DND-41 (cell line): ENCODE measurements around the gene SCAF11.

Experiments used
- ATAC-seq: fragments of 200-7000 bp; cut with Tn5 transposase; 3 replicates; pipeline ENCODE4 v1.9.1; 2021; ENCODE audit warnings: low read depth; ENCODE audit not compliant: insufficient read depth
- DNase-seq: peaks from one replicate; pipeline ENCODE4 v3.0.0-alpha.2; 2020
- H2AFZ ChIP-seq: 2 replicates; pipeline ENCODE4 v1.6.0; 2012; ENCODE audit warnings: low read depth, low read length
- H3K27ac ChIP-seq: 2 replicates; pipeline ENCODE4 v1.5.1; 2012; ENCODE audit warnings: low read length, inconsistent platforms
- H3K27me3 ChIP-seq: fragments of 200-600 bp; sonication (generic); 2 replicates; pipeline ENCODE4 v1.6.0; 2012; ENCODE audit warnings: low read length, mild to moderate bottlenecking, inconsistent platforms; ENCODE audit not compliant: insufficient read depth, poor library complexity
- H3K36me3 ChIP-seq: 2 replicates; pipeline ENCODE4 v1.5.1; 2012; ENCODE audit warnings: low read length, inconsistent platforms; ENCODE audit not compliant: insufficient read depth
- H3K4me1 ChIP-seq: 2 replicates; pipeline ENCODE4 v1.5.1; 2012; ENCODE audit warnings: mild to moderate bottlenecking, low read length; ENCODE audit not compliant: insufficient read depth
- H3K4me2 ChIP-seq: 2 replicates; pipeline ENCODE4 v1.6.0; 2012; ENCODE audit warnings: mild to moderate bottlenecking, moderate library complexity, low read length, inconsistent platforms; ENCODE audit not compliant: insufficient read depth
- H3K4me3 ChIP-seq, 2 experiments: fragments of 200-600 bp in 1 of 2; shearing (Covaris generic) in 1 of 2; 2 replicates each; pipeline ENCODE4 v1.5.1; 2012 to 2016; ENCODE audit warnings: inconsistent platforms in 2 of 2, low read length in 2 of 2, mild to moderate bottlenecking in 2 of 2, low read depth in 1 of 2, moderate library complexity in 1 of 2
- H3K79me2 ChIP-seq: 2 replicates; pipeline ENCODE4 v1.6.0; 2012; ENCODE audit warnings: low read length, inconsistent platforms; ENCODE audit not compliant: insufficient read depth
- H3K9ac ChIP-seq: 2 replicates; pipeline ENCODE4 v1.6.0; 2012; ENCODE audit warnings: low read depth, mild to moderate bottlenecking, inconsistent platforms, low read length, moderate library complexity
- H3K9me3 ChIP-seq: 2 replicates; pipeline ENCODE4 v1.5.1; 2012; ENCODE audit warnings: low read length, moderate library complexity, mild to moderate bottlenecking, inconsistent platforms; ENCODE audit not compliant: insufficient read depth, severe bottlenecking
- H4K20me1 ChIP-seq: 2 replicates; pipeline ENCODE4 v1.6.0; 2012; ENCODE audit warnings: low read length; ENCODE audit not compliant: insufficient read depth
- EZH2 ChIP-seq: IDR thresholded peaks from 3 replicates; pipeline ENCODE4 v1.6.1; 2012; ENCODE audit warnings: borderline replicate concordance, low read depth, mild to moderate bottlenecking, moderate library complexity, low read length, inconsistent platforms; ENCODE audit not compliant: severe bottlenecking
- TF ChIP-seq, protein P1 (sequence below): IDR thresholded peaks from 2 replicates; pipeline ENCODE4 v1.5.1; 2012; ENCODE audit warnings: borderline replicate concordance, low read length, moderate library complexity, mild to moderate bottlenecking; ENCODE audit not compliant: poor library complexity, severe bottlenecking; ENCODE audit errors: extremely low read depth

SCAF11 gene

GRCh38 chr12:45930369-45930768 is 60.0 kb downstream of the SCAF11 start:
- Histone ChIP-seq H3K36me3 (peaks cover 95% of the 10 kb centered on the region), H3K27ac (no peak overlapping the region), H3K4me2 (no peak overlapping the region), H3K9ac (no peak overlapping the region), H3K79me2 (no peaks in the 10 kb centered on the region), H3K27me3 (no peaks in the 10 kb centered on the region), H3K4me1 (no peaks in the 10 kb centered on the region), H3K4me3 (no peak overlapping the region), H2AFZ (no peak overlapping the region), H4K20me1 (no peaks in the 10 kb centered on the region), H3K9me3 (no peaks in the 10 kb centered on the region)
- no peak for TF ChIP-seq EZH2
- TF ChIP-seq, protein P1, sequence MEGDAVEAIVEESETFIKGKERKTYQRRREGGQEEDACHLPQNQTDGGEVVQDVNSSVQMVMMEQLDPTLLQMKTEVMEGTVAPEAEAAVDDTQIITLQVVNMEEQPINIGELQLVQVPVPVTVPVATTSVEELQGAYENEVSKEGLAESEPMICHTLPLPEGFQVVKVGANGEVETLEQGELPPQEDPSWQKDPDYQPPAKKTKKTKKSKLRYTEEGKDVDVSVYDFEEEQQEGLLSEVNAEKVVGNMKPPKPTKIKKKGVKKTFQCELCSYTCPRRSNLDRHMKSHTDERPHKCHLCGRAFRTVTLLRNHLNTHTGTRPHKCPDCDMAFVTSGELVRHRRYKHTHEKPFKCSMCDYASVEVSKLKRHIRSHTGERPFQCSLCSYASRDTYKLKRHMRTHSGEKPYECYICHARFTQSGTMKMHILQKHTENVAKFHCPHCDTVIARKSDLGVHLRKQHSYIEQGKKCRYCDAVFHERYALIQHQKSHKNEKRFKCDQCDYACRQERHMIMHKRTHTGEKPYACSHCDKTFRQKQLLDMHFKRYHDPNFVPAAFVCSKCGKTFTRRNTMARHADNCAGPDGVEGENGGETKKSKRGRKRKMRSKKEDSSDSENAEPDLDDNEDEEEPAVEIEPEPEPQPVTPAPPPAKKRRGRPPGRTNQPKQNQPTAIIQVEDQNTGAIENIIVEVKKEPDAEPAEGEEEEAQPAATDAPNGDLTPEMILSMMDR, result no peak
- DNase-seq, result no peak
- no peak for ATAC-seq

GRCh38 chr12:45928309-45928708 is 62.1 kb downstream of the SCAF11 start:
- Histone ChIP-seq H3K4me3 (no peak overlapping the region), H3K4me1 (no peaks in the 10 kb centered on the region), H3K36me3 (peaks cover 98% of the 10 kb centered on the region), H2AFZ (no peak overlapping the region), H3K9me3 (no peaks in the 10 kb centered on the region), H3K9ac (no peak overlapping the region), H3K79me2 (no peaks in the 10 kb centered on the region), H4K20me1 (no peaks in the 10 kb centered on the region), H3K27ac (no peak overlapping the region), H3K27me3 (no peaks in the 10 kb centered on the region), H3K4me2 (no peak overlapping the region)
- ATAC-seq (no peak), DNase-seq (no peak)
- TF ChIP-seq, protein P1, result no peak
- no peak for TF ChIP-seq EZH2

- DNase-seq (no peak), ATAC-seq (no peak)
- Histone ChIP-seq H3K36me3 (peaks cover 49% of the 10 kb centered on the region), H3K4me3 (no peak overlapping the region), H3K4me1 (no peaks in the 10 kb centered on the region), H3K27me3 (no peaks in the 10 kb centered on the region), H2AFZ (no peak overlapping the region), H4K20me1 (no peaks in the 10 kb centered on the region), H3K9me3 (no peaks in the 10 kb centered on the region), H3K9ac (no peak overlapping the region), H3K27ac (no peak overlapping the region), H3K4me2 (no peak overlapping the region), H3K79me2 (no peaks in the 10 kb centered on the region)
- TF ChIP-seq, protein P1, result no peak
Observed at GRCh38 chr12:45918818-45919217, 71.6 kb downstream of the SCAF11 start.

DNA sequence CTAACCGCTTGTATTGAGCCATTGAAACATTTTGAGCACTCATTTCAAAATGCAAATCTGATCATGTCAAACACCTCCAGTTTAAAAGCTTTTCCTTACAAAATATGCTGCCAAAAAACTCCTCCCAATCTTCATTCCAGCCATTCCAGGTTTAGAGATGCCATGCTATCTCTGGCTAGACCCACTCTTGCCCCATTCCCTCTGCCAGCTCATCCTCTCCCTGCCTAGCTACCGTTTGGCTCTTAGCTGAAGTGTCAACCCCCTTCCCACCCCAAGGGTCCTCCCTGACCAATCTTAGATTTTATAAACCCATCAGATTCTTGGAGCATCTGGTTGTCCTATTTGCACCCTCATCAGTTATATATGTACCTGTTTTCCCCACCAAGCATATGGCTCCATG is 75.0 kb downstream of the SCAF11 start:
- no peak for ATAC-seq
- Histone ChIP-seq H3K79me2 (no peaks in the 10 kb centered on the region), H2AFZ (no peak overlapping the region), H4K20me1 (no peaks in the 10 kb centered on the region), H3K4me2 (no peak overlapping the region), H3K4me3 (no peak overlapping the region), H3K27ac (no peak overlapping the region), H3K9me3 (no peaks in the 10 kb centered on the region), H3K36me3 (peaks cover 19% of the 10 kb centered on the region; the same call in 1 of the 2 replicates), H3K9ac (no peak overlapping the region), H3K27me3 (no peaks in the 10 kb centered on the region), H3K4me1 (no peaks in the 10 kb centered on the region)
- TF ChIP-seq EZH2, result no peak
- TF ChIP-seq, protein P1, result no peak
- DNase-seq, result no peak
